ENCODE data around the gene STK10.
A peak's percentile ranks its signal among the peaks of the same experiment; 100 is the strongest.

STK10 gene

GRCh38 chr5:172189693-172190296 lies 1.8 kb upstream of the STK10 start:
- no peak for ATAC-seq (ENCODE audit: insufficient read depth, low read depth)
- DNase-seq = no peak
- TF ChIP-seq EZH2 (IDR thresholded peaks at IDR 0.05; ENCODE audit: borderline replicate concordance, low read depth, low read length, severe bottlenecking) (no peak), CTCF (IDR thresholded peaks at IDR 0.05; ENCODE audit: borderline replicate concordance, extremely low read depth, low read length, poor library complexity, severe bottlenecking) (no peak)
- peaks cover 14% of the 10 kb centered on the region for H4K20me1 ChIP-seq (ENCODE audit: insufficient read depth, low read length)
- no peaks in the 10 kb centered on the region for H3K9me3 ChIP-seq (ENCODE audit: insufficient read depth, low read length, severe bottlenecking)
- H3K9ac ChIP-seq (ENCODE audit: low read depth, low read length) = no peak overlapping the region
- H3K4me3 ChIP-seq (ENCODE audit: low read depth in 1 of 2, low read length in 2 of 2) = no peak overlapping the region
- no peak overlapping the region for H2AFZ ChIP-seq (ENCODE audit: low read depth, low read length)
- peaks cover 3% of the 10 kb centered on the region; the same call in 1 of the 2 replicates for H3K36me3 ChIP-seq (ENCODE audit: insufficient read depth, low read length)
- peaks cover 6% of the 10 kb centered on the region for H3K27me3 ChIP-seq (ENCODE audit: insufficient read depth, low read length, poor library complexity)
- no peak overlapping the region for H3K27ac ChIP-seq (ENCODE audit: low read length)
- peaks cover 29% of the 10 kb centered on the region for H3K79me2 ChIP-seq (ENCODE audit: insufficient read depth, low read length)
- no peak overlapping the region for H3K4me2 ChIP-seq (ENCODE audit: insufficient read depth, low read length)
- peaks cover 34% of the 10 kb centered on the region for H3K4me1 ChIP-seq (ENCODE audit: insufficient read depth, low read length)

GRCh38 chr5:172188893-172189692 lies 1.1 kb upstream of the STK10 start:
- Histone ChIP-seq H3K9ac (ENCODE audit: low read depth, low read length) (peak overlapping the region; percentile 81), H3K27me3 (ENCODE audit: insufficient read depth, low read length, poor library complexity) (peaks cover 6% of the 10 kb centered on the region), H3K4me1 (ENCODE audit: insufficient read depth, low read length) (peaks cover 34% of the 10 kb centered on the region), H4K20me1 (ENCODE audit: insufficient read depth, low read length) (peaks cover 17% of the 10 kb centered on the region), H2AFZ (ENCODE audit: low read depth, low read length) (peak overlapping the region; percentile 95), H3K4me3 (ENCODE audit: low read depth in 1 of 2, low read length in 2 of 2) (peak overlapping the region; percentile 92 to 98; a peak in 3 of 4 replicates), H3K27ac (ENCODE audit: low read length) (no peak overlapping the region), H3K4me2 (ENCODE audit: insufficient read depth, low read length) (peak overlapping the region; percentile 89), H3K36me3 (ENCODE audit: insufficient read depth, low read length) (peaks cover 3% of the 10 kb centered on the region; the same call in 1 of the 2 replicates), H3K9me3 (ENCODE audit: insufficient read depth, low read length, severe bottlenecking) (no peaks in the 10 kb centered on the region), H3K79me2 (ENCODE audit: insufficient read depth, low read length) (peaks cover 36% of the 10 kb centered on the region)
- DNase-seq (no peak), ATAC-seq (ENCODE audit: insufficient read depth, low read depth) (no peak)
- TF ChIP-seq EZH2 (IDR thresholded peaks at IDR 0.05; ENCODE audit: borderline replicate concordance, low read depth, low read length, severe bottlenecking) (no peak), CTCF (IDR thresholded peaks at IDR 0.05; ENCODE audit: borderline replicate concordance, extremely low read depth, low read length, poor library complexity, severe bottlenecking) (no peak)

GRCh38 chr5:172187118-172188032 lies 649 bp downstream of the STK10 start:
- TF ChIP-seq EZH2 (IDR thresholded peaks at IDR 0.05; ENCODE audit: borderline replicate concordance, low read depth, low read length, severe bottlenecking) (no peak), CTCF (IDR thresholded peaks at IDR 0.05; ENCODE audit: borderline replicate concordance, extremely low read depth, low read length, poor library complexity, severe bottlenecking) (no peak)
- Histone ChIP-seq H2AFZ (ENCODE audit: low read depth, low read length) (peak overlapping the region; percentile 95), H3K79me2 (ENCODE audit: insufficient read depth, low read length) (peaks cover 52% of the 10 kb centered on the region), H3K27me3 (ENCODE audit: insufficient read depth, low read length, poor library complexity) (peaks cover 6% of the 10 kb centered on the region), H3K36me3 (ENCODE audit: insufficient read depth, low read length) (peaks cover 3% of the 10 kb centered on the region; the same call in 1 of the 2 replicates), H4K20me1 (ENCODE audit: insufficient read depth, low read length) (peaks cover 20% of the 10 kb centered on the region), H3K9ac (ENCODE audit: low read depth, low read length) (peak overlapping the region; percentile 81), H3K4me3 (ENCODE audit: low read depth in 1 of 2, low read length in 2 of 2) (peak overlapping the region; percentile 92 to 98), H3K27ac (ENCODE audit: low read length) (peak overlapping the region; percentile 70), H3K9me3 (ENCODE audit: insufficient read depth, low read length, severe bottlenecking) (no peaks in the 10 kb centered on the region), H3K4me1 (ENCODE audit: insufficient read depth, low read length) (peaks cover 34% of the 10 kb centered on the region), H3K4me2 (ENCODE audit: insufficient read depth, low read length) (peak overlapping the region; percentile 89)
- ATAC-seq (ENCODE audit: insufficient read depth, low read depth) (peak; percentile 42), DNase-seq (peak; percentile 66)
